Endothelial cell of umbilical vein (primary cell): ENCODE data around the gene RPTN. TPM values are rescaled to one million over a fixed set of nuclear protein-coding genes. Genes with fewer than 3 reads are reported as not detected.

Experiments
- BruUV-seq: library from RNA; stranded (reverse); fragments of 400-500 nt; replicated peaks from 2 replicates; lab custom pipeline; 2021; lab: Mats Ljungman, UMichigan
- CTCF ChIA-PET: fragments of 300-600, 350-600 bp; sonication (Branson Sonifier 250); formaldehyde crosslinking; loops from one replicate; lab custom pipeline; 2021; ENCODE audit warnings: antibody characterized with exemption, inconsistent platforms; lab: Charles Lee
- POLR2A ChIA-PET: fragments of 300-600, 350-600 bp; sonication (Branson Sonifier 250); formaldehyde crosslinking; loops from one replicate; lab custom pipeline; 2021; ENCODE audit warnings: antibody characterized with exemption, inconsistent platforms; lab: Charles Lee
- DNase-seq: peaks from one replicate; pipeline ENCODE4 v3.0.0-alpha.2; 2011; ENCODE audit warnings: low read depth, low spot score
- FAIRE-seq: peaks from 2 replicates; lab custom pipeline; 2011; peaks lifted over from hg19 to GRCh38; lab: Jason Lieb, UNC
- H2AFZ ChIP-seq: 2 replicates; pipeline ENCODE4 v1.6.0; 2012; ENCODE audit warnings: low read depth, low read length, control low read depth, inconsistent platforms
- H3K27ac ChIP-seq: 2 replicates; pipeline ENCODE4 v1.5.1; 2011; ENCODE audit warnings: low read depth, mild to moderate bottlenecking, control low read depth, low read length, moderate library complexity; ENCODE audit not compliant: insufficient read depth
- H3K27me3 ChIP-seq, 2 experiments: 2 replicates each; pipeline versions ENCODE4 v1.6.0 to v1.6.1; 2011; ENCODE audit warnings: low read length in 2 of 2, mixed read lengths in 1 of 2; ENCODE audit not compliant: control insufficient read depth in 2 of 2, insufficient read depth in 2 of 2
- H3K36me3 ChIP-seq, 2 experiments: 2 replicates in 1 of 2; 3 replicates in 1 of 2; pipeline ENCODE4 v1.5.1; 2011; ENCODE audit warnings: low read length in 2 of 2, mild to moderate bottlenecking in 1 of 2, moderate library complexity in 1 of 2; ENCODE audit not compliant: control insufficient read depth in 2 of 2, insufficient read depth in 2 of 2; ENCODE audit errors: extremely low read depth in 1 of 2
- H3K4me1 ChIP-seq: 3 replicates; pipeline ENCODE4 v1.5.1; 2011; ENCODE audit warnings: mild to moderate bottlenecking, low read length; ENCODE audit not compliant: control insufficient read depth, insufficient read depth; ENCODE audit errors: extremely low read depth
- H3K4me2 ChIP-seq: 2 replicates; pipeline ENCODE4 v1.6.1; 2011; ENCODE audit warnings: low read length, control low read depth, mixed read lengths; ENCODE audit not compliant: insufficient read depth
- H3K4me3 ChIP-seq, 3 experiments: fragments of 200-600 bp in 1 of 3; sonication (generic), shearing (Covaris generic) in 1 of 3; replicated peaks in 1 of 3; 2 replicates each; pipeline ENCODE4 v1.5.1; 2011 to 2016; ENCODE audit warnings: control low read depth in 3 of 3, low read length in 3 of 3, mild to moderate bottlenecking in 2 of 3, inconsistent platforms in 1 of 3, low read depth in 1 of 3, moderate library complexity in 1 of 3; ENCODE audit not compliant: insufficient read depth in 1 of 3
- H3K79me2 ChIP-seq: 2 replicates; pipeline ENCODE4 v1.6.0; 2012; ENCODE audit warnings: low read length, inconsistent platforms; ENCODE audit not compliant: control insufficient read depth, insufficient read depth
- H3K9ac ChIP-seq: replicated peaks from 2 replicates; pipeline ENCODE3; 2011; ENCODE audit warnings: low read length, control low read depth; ENCODE audit not compliant: insufficient read depth; ENCODE audit errors: extremely low read depth
- H3K9me1 ChIP-seq: replicated peaks from 3 replicates; pipeline ENCODE4 v1.6.0; 2011; ENCODE audit warnings: mild to moderate bottlenecking, low read length; ENCODE audit not compliant: control insufficient read depth, insufficient read depth; ENCODE audit errors: extremely low read depth
- H3K9me3 ChIP-seq: replicated peaks from 2 replicates; pipeline ENCODE4 v1.5.1; 2012; ENCODE audit warnings: low read length, inconsistent platforms; ENCODE audit not compliant: control insufficient read depth, insufficient read depth
- H4K20me1 ChIP-seq: replicated peaks from 2 replicates; pipeline ENCODE3; 2011; ENCODE audit warnings: mild to moderate bottlenecking, low read length; ENCODE audit not compliant: control insufficient read depth, insufficient read depth; ENCODE audit errors: extremely low read depth
- CTCF ChIP-seq, 2 donors: IDR thresholded peaks; 1 replicate in 1 of 2; 2 replicates in 1 of 2; pipeline ENCODE4 v1.5.1; 2011; ENCODE audit warnings: low read length in 2 of 2, mild to moderate bottlenecking in 2 of 2, moderate library complexity in 2 of 2, control low read depth in 1 of 2, inconsistent platforms in 1 of 2, low read depth in 1 of 2; ENCODE audit not compliant: insufficient read depth in 1 of 2; ENCODE audit errors: extremely low read depth in 1 of 2
- EZH2 ChIP-seq: IDR thresholded peaks from 2 replicates; pipeline ENCODE4 v1.6.1; 2012; ENCODE audit warnings: borderline replicate concordance, low read depth, mild to moderate bottlenecking, moderate library complexity, low read length, inconsistent platforms; ENCODE audit not compliant: severe bottlenecking
- FOS ChIP-seq: IDR thresholded peaks from 2 replicates; pipeline ENCODE4 v1.6.1; 2011; ENCODE audit warnings: mild to moderate bottlenecking, low read length, moderate library complexity, borderline replicate concordance; ENCODE audit not compliant: insufficient read depth
- GATA2 ChIP-seq: IDR thresholded peaks from 2 replicates; pipeline ENCODE4 v1.7.0; 2011; ENCODE audit warnings: low read depth, mild to moderate bottlenecking, moderate library complexity, mixed read lengths, low read length; ENCODE audit not compliant: insufficient read length, insufficient read depth
- JUN ChIP-seq: IDR thresholded peaks from 2 replicates; pipeline ENCODE4 v1.6.1; 2011; ENCODE audit warnings: borderline replicate concordance, low read depth; ENCODE audit not compliant: insufficient read length, insufficient read depth
- MAX ChIP-seq: IDR thresholded peaks from 2 replicates; pipeline ENCODE4 v1.6.1; 2011; ENCODE audit not compliant: insufficient read depth, insufficient read length
- MYC ChIP-seq: IDR thresholded peaks from one replicate; pipeline ENCODE4 v1.6.1; 2011; ENCODE audit warnings: mild to moderate bottlenecking, low read depth, low read length
- POLR2A ChIP-seq: IDR thresholded peaks from 2 replicates; pipeline ENCODE4 v1.6.1; 2012; ENCODE audit warnings: low read depth, mild to moderate bottlenecking, control low read depth, low read length
- POLR2AphosphoS5 ChIP-seq: IDR thresholded peaks from 2 replicates; pipeline ENCODE4 v1.6.1; 2012; ENCODE audit warnings: low read depth, mild to moderate bottlenecking, control low read depth, low read length, moderate library complexity; ENCODE audit not compliant: insufficient read depth
- dilution Hi-C: fragments of 300-500 bp; cut with MboI; formaldehyde crosslinking; loops from one replicate; pipeline ENCODE4 v1.15.0; 2019; ENCODE audit warnings: low sequenced_read_pairs; ENCODE audit not compliant: extremely low pct_ligation_motif_present
- intact Hi-C: fragments of 100-400 bp; cut with micrococcal nuclease; formaldehyde crosslinking; loops from one replicate; pipeline ENCODE4 v1.10.0; 2022
- polyA plus RNA-seq, 4 experiments: library from polyadenylated mRNA; depleted of rRNA in 3 of 4; stranded (reverse) in 3 of 4; unstranded in 1 of 4; fragments of >200 nt; gene quantifications; 2 replicates each; pipeline versions ENCODE4 v1.2.1 to v1.2.3, GENCODE V29; 2011 to 2012; ENCODE audit warnings: missing spikeins in 1 of 4
- total RNA-seq: library from RNA; stranded (reverse); gene quantifications from 2 replicates; pipeline ENCODE4 v1.2.3, GENCODE V29; 2021

RPTN gene
- total and polyA plus RNA-seq, 2 donors (not counting 3 experiments of a cell fraction or from before 2014, with no cell fraction given) = not detected

GRCh38 chr1:152148051-152148450, 11.0 kb downstream of the RPTN start:
- TF ChIP-seq EZH2 (no peak), POLR2AphosphoS5 (no peak), MAX (no peak), JUN (no peak), FOS (no peak), MYC (no peak), CTCF (IDR thresholded peaks at IDR 0.05; ENCODE audit: extremely low read depth in 1 of 2, insufficient read depth in 1 of 2, low read depth in 1 of 2, low read length in 2 of 2) (no peak), GATA2 (no peak), POLR2A (no peak)
- CTCF ChIA-PET = no interaction called here
- no TSS peak for BruUV-seq

More at GRCh38 chr1:152148051-152148450, 11.0 kb downstream of the RPTN start:
- dilution Hi-C loops (no loop called here), intact Hi-C loops (no loop called here)
- no peaks in the 10 kb centered on the region for H3K79me2 ChIP-seq
- no peak overlapping the region for H2AFZ ChIP-seq
- no peaks in the 10 kb centered on the region for H3K4me1 ChIP-seq
- FAIRE-seq = no peak
- H3K9ac ChIP-seq = no peak overlapping the region
- H3K36me3 ChIP-seq = no peaks in the 10 kb centered on the region
- POLR2A ChIA-PET = no interaction called here
- no peak overlapping the region for H3K4me2 ChIP-seq
- H4K20me1 ChIP-seq = no peaks in the 10 kb centered on the region
- H3K4me3 ChIP-seq = no peak overlapping the region
- DNase-seq = no peak
- H3K27me3 ChIP-seq = no peaks in the 10 kb centered on the region
- H3K27ac ChIP-seq = no peak overlapping the region
- no peaks in the 10 kb centered on the region for H3K9me1 ChIP-seq
- no peaks in the 10 kb centered on the region for H3K9me3 ChIP-seq
